ENCODE results near the gene IL2RA. TPM values are rescaled to one million over a fixed set of nuclear protein-coding genes. Genes with fewer than 3 reads are reported as not detected.

Gene IL2RA
- total RNA-seq, 1 donor from 2014 or later, result 2.9 TPM

GRCh38 chr10:6086375-6087233 lies 24.4 kb upstream of the IL2RA start:
- DNase-seq, result peak; percentile 92
- H3K27ac ChIP-seq, result peak overlapping the region; percentile 53
- ATAC-seq, result peak; percentile 72 to 77
- no peaks in the 10 kb centered on the region for H3K36me3 ChIP-seq
- peaks cover 67% of the 10 kb centered on the region for H3K4me1 ChIP-seq
- no peaks in the 10 kb centered on the region for H3K27me3 ChIP-seq (ENCODE audit: low read depth)
- intact Hi-C loops (cut with DNase I), result no loop called here
- H3K4me3 ChIP-seq, result peak overlapping the region; percentile 18
- TF ChIP-seq CTCF (IDR thresholded peaks at IDR 0.05), result peak; percentile 90
- H3K9me3 ChIP-seq, result no peaks in the 10 kb centered on the region

GRCh38 chr10:6083523-6084475 lies 21.6 kb upstream of the IL2RA start:
- intact Hi-C loops (cut with DNase I), result no loop called here
- H3K4me1 ChIP-seq, result peaks cover 47% of the 10 kb centered on the region

GRCh38 chr10:6082496-6083395 lies 20.6 kb upstream of the IL2RA start:
- H3K9me3 ChIP-seq, result no peaks in the 10 kb centered on the region
- H3K27ac ChIP-seq, result no peak overlapping the region
- H3K4me1 ChIP-seq, result peaks cover 41% of the 10 kb centered on the region
- no peaks in the 10 kb centered on the region for H3K27me3 ChIP-seq (ENCODE audit: low read depth)
- TF ChIP-seq CTCF (IDR thresholded peaks at IDR 0.05), result no peak
- no peak for DNase-seq
- no peaks in the 10 kb centered on the region for H3K36me3 ChIP-seq
- H3K4me3 ChIP-seq, result no peak overlapping the region
- no peak for ATAC-seq
- intact Hi-C loops (cut with DNase I), result no loop called here

More at GRCh38 chr10:6083523-6084475, 21.6 kb upstream of the IL2RA start:
- H3K4me3 ChIP-seq, result no peak overlapping the region
- DNase-seq (no peak), ATAC-seq (no peak)
- peak overlapping the region; percentile 25 for H3K27ac ChIP-seq
- no peaks in the 10 kb centered on the region for H3K36me3 ChIP-seq
- no peak for TF ChIP-seq CTCF (IDR thresholded peaks at IDR 0.05)
- H3K27me3 ChIP-seq (ENCODE audit: low read depth), result no peaks in the 10 kb centered on the region
- H3K9me3 ChIP-seq, result no peaks in the 10 kb centered on the region

- no peak for ATAC-seq
- intact Hi-C loops (cut with DNase I), result no loop called here
- no peaks in the 10 kb centered on the region for H3K36me3 ChIP-seq
- H3K27me3 ChIP-seq (ENCODE audit: low read depth), result no peaks in the 10 kb centered on the region
- no peaks in the 10 kb centered on the region for H3K9me3 ChIP-seq
- peaks cover 24% of the 10 kb centered on the region for H3K4me1 ChIP-seq
- no peak overlapping the region for H3K27ac ChIP-seq
- no peak overlapping the region for H3K4me3 ChIP-seq
- no peak for DNase-seq
- no peak for TF ChIP-seq CTCF (IDR thresholded peaks at IDR 0.05)
Observed at GRCh38 chr10:6080417-6080973, 18.3 kb upstream of the IL2RA start.

All from lower lobe of right lung (tissue), 2 donors.